AG04450 (cell line): ENCODE data around the gene HOXC5. TPM values are rescaled to one million over a fixed set of nuclear protein-coding genes. Genes with fewer than 3 reads are reported as not detected.

Experiments
- CTCF ChIA-PET: fragments of 300-600, 350-600 bp; formaldehyde crosslinking; extraction: SDS; loops from one replicate; lab custom pipeline; 2022; ENCODE audit warnings: antibody characterized with exemption, inconsistent platforms; lab: Charles Lee
- POLR2A ChIA-PET: fragments of 350-600 bp; formaldehyde crosslinking; extraction: SDS; loops from one replicate; lab custom pipeline; 2021; ENCODE audit warnings: antibody characterized with exemption, inconsistent platforms; lab: Yijun Ruan, JAX
- DNase-seq: peaks from one replicate; pipeline ENCODE4 v3.0.0-alpha.2; 2011; ENCODE audit warnings: low read depth, low spot score
- H3K27ac ChIP-seq: one replicate; pipeline ENCODE4 v1.5.1; 2012; ENCODE audit warnings: low read depth, low read length, control low read depth
- H3K27me3 ChIP-seq: one replicate; pipeline ENCODE4 v1.6.0; 2012; ENCODE audit warnings: low read length; ENCODE audit not compliant: control insufficient read depth, insufficient read depth
- H3K4me3 ChIP-seq: 2 replicates; pipeline ENCODE4 v1.5.1; 2011; ENCODE audit warnings: mild to moderate bottlenecking, low read depth, low read length, control low read depth
- H3K9me3 ChIP-seq: 2 replicates; pipeline ENCODE4 v1.5.1; 2012; ENCODE audit warnings: low read length; ENCODE audit not compliant: control insufficient read depth, insufficient read depth
- polyA plus RNA-seq: library from polyadenylated mRNA; depleted of rRNA; stranded (reverse); fragments of >200 nt; gene quantifications from 2 replicates; pipeline ENCODE4 v1.2.3, GENCODE V29; 2011
- TF ChIP-seq, protein P1 (sequence below): IDR thresholded peaks from 2 replicates; pipeline ENCODE4 v1.5.1; 2011; ENCODE audit warnings: low read depth, low read length, control low read depth, inconsistent platforms

HOXC5 gene
- polyA plus RNA-seq, 1 experiment: not detected

DNA sequence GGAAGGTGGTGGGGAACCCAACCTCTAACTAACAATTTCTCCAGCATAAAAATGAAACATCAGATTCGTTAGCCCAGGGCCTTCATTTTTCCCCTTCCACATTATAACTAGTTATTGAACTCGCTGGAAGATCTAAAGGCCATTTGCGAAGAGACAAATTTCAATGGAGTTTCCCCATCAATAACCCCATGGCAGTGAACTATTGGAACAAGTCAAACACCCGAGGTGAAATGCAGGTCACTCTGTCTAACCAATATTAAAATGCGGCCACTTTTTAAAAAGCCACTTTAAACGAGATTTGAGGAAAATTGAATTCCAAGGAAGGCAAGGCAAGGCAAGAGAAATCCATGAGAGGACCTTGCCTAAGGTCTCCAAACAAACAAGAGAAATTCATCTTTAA, 16.3 kb downstream of the HOXC5 start:
- DNase-seq: no peak
- ChIA-PET CTCF (no interaction called here), POLR2A (no interaction called here)
- TF ChIP-seq, protein P1, sequence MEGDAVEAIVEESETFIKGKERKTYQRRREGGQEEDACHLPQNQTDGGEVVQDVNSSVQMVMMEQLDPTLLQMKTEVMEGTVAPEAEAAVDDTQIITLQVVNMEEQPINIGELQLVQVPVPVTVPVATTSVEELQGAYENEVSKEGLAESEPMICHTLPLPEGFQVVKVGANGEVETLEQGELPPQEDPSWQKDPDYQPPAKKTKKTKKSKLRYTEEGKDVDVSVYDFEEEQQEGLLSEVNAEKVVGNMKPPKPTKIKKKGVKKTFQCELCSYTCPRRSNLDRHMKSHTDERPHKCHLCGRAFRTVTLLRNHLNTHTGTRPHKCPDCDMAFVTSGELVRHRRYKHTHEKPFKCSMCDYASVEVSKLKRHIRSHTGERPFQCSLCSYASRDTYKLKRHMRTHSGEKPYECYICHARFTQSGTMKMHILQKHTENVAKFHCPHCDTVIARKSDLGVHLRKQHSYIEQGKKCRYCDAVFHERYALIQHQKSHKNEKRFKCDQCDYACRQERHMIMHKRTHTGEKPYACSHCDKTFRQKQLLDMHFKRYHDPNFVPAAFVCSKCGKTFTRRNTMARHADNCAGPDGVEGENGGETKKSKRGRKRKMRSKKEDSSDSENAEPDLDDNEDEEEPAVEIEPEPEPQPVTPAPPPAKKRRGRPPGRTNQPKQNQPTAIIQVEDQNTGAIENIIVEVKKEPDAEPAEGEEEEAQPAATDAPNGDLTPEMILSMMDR: no peak
- peaks cover 5% of the 10 kb centered on the region; the same call in 1 of the 2 replicates for H3K9me3 ChIP-seq
- no peak overlapping the region for H3K27ac ChIP-seq
- peaks cover 93% of the 10 kb centered on the region for H3K27me3 ChIP-seq
- no peak overlapping the region for H3K4me3 ChIP-seq

DNA sequence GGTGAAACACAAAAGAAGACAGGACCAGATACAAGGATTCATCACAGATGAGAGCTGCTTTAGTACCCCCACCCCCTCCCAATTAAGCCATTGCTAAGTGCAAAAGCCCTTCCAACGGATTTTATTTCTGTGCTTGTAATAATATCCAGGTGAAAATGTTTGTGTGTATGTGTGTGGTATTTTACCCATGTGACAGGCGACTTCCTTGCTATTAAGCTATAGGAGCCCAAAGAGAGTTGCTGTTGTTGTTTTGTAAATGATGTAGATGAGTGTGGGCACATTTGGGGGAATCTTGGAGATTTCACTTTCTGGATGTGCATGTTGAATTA, 17.6 kb downstream of the HOXC5 start:
- POLR2A ChIA-PET: no interaction called here
- TF ChIP-seq, protein P1: no peak
- no peak overlapping the region for H3K4me3 ChIP-seq
- DNase-seq: no peak
- H3K27ac ChIP-seq: no peak overlapping the region
- peaks cover 5% of the 10 kb centered on the region; the same call in 1 of the 2 replicates for H3K9me3 ChIP-seq
- peaks cover 93% of the 10 kb centered on the region for H3K27me3 ChIP-seq
- CTCF ChIA-PET: no interaction called here

- Histone ChIP-seq H3K9me3 (peaks cover 5% of the 10 kb centered on the region; the same call in 1 of the 2 replicates), H3K4me3 (no peak overlapping the region), H3K27me3 (peaks cover 93% of the 10 kb centered on the region), H3K27ac (no peak overlapping the region)
- no peak for DNase-seq
- TF ChIP-seq, protein P1: no peak
- ChIA-PET CTCF (no interaction called here), POLR2A (no interaction called here)
Measured at GRCh38 chr12:54051026-54051842, 18.4 kb downstream of the HOXC5 start.

GRCh38 chr12:54051874-54052437, 19.1 kb downstream of the HOXC5 start:
- DNase-seq: no peak
- ChIA-PET CTCF (no interaction called here), POLR2A (interaction anchor here (0.6 kb wide), 1 partner anchor 90 kb away, joined by 8 read pairs; no protein-coding TSS in a partner anchor)
- H3K27ac ChIP-seq: no peak overlapping the region
- H3K4me3 ChIP-seq: no peak overlapping the region
- peaks cover under 1% of the 10 kb centered on the region; the same call in 1 of the 2 replicates for H3K9me3 ChIP-seq
- peaks cover 90% of the 10 kb centered on the region for H3K27me3 ChIP-seq
- TF ChIP-seq, protein P1: no peak

GRCh38 chr12:54052438-54053002, 19.7 kb downstream of the HOXC5 start:
- no peak overlapping the region for H3K4me3 ChIP-seq
- H3K27me3 ChIP-seq: peaks cover 90% of the 10 kb centered on the region
- peak overlapping the region; percentile 21 for H3K27ac ChIP-seq
- POLR2A ChIA-PET: interaction anchor here (0.6 kb wide), 1 partner anchor 90 kb away, joined by 8 read pairs; no protein-coding TSS in a partner anchor
- CTCF ChIA-PET: no interaction called here
- no peak for DNase-seq
- TF ChIP-seq, protein P1: no peak
- H3K9me3 ChIP-seq: no peaks in the 10 kb centered on the region; the same call in 1 of the 2 replicates
